ENCODE data around the gene CARD10. TPM values are rescaled to one million over a fixed set of nuclear protein-coding genes. Genes with fewer than 3 reads are reported as not detected.

CARD10 gene
- total and polyA plus RNA-seq, 2 of the 13 experiments (the other 11 are each of a cell fraction or from before 2014, with no cell fraction given) = 35.2 to 55.8 TPM

GRCh38 chr22:37538590-37539357 is 19.6 kb upstream of the CARD10 start (continued):
- no peak for TF ChIP-seq CSRNP1 (CRISPR knock-in tag; IDR thresholded peaks at IDR 0.05)
- no peak for TF ChIP-seq ZIK1 (CRISPR knock-in tag; IDR thresholded peaks at IDR 0.05; ENCODE audit: borderline replicate concordance, low read depth)
- no peak for TF ChIP-seq IKZF1 (IDR thresholded peaks at IDR 0.05)
- TF ChIP-seq TCF12 (IDR thresholded peaks at IDR 0.05) = no peak
- TF ChIP-seq TCF12 (CRISPR knock-in tag; IDR thresholded peaks at IDR 0.05) = no peak
- 0 out of 2 replicates have a peak, but pooled peaks have one; percentile 46 for TF ChIP-seq HOXA5 (CRISPR knock-in tag; IDR thresholded peaks at IDR 0.05)
- no peak for TF ChIP-seq POLR2A (IDR thresholded peaks at IDR 0.05; ENCODE audit: insufficient read depth in 1 of 2, low read depth in 2 of 2, low read length in 2 of 2)
- TF ChIP-seq RFX1 (IDR thresholded peaks at IDR 0.05) = no peak
- no peak for TF ChIP-seq TCF7 (IDR thresholded peaks at IDR 0.05; ENCODE audit: low read depth)
- no peak for TF ChIP-seq KIAA2018 (CRISPR knock-in tag; IDR thresholded peaks at IDR 0.05; ENCODE audit: borderline replicate concordance)
- no peak for TF ChIP-seq ZNF282 (IDR thresholded peaks at IDR 0.05; ENCODE audit: partially characterized antibody)
- no peak for TF ChIP-seq TOPORS (CRISPR knock-in tag; IDR thresholded peaks at IDR 0.05)
- TF ChIP-seq SPEN (CRISPR knock-in tag; IDR thresholded peaks at IDR 0.05; ENCODE audit: low read depth) = peak; percentile 27; the same call in 1 of the 2 replicates
- peak; percentile 49; the same call in 1 of the 2 replicates for TF ChIP-seq ZNF34 (CRISPR knock-in tag; IDR thresholded peaks at IDR 0.05; ENCODE audit: borderline replicate concordance)
- TF ChIP-seq ZBTB7A (CRISPR knock-in tag; IDR thresholded peaks at IDR 0.05) = no peak
- TF ChIP-seq ZNF580 (CRISPR knock-in tag; IDR thresholded peaks at IDR 0.05; ENCODE audit: borderline replicate concordance, low read depth) = no peak
- TF ChIP-seq ZGPAT (CRISPR knock-in tag; IDR thresholded peaks at IDR 0.05) = no peak
- TF ChIP-seq TP53 (CRISPR knock-in tag; conservative IDR thresholded peaks at IDR 0.05) = no peak
- no peak for TF ChIP-seq MTF2 (CRISPR knock-in tag; IDR thresholded peaks at IDR 0.05; ENCODE audit: borderline replicate concordance)
- TF ChIP-seq SSRP1 (CRISPR knock-in tag; IDR thresholded peaks at IDR 0.05) = no peak
- TF ChIP-seq NCOA1 (CRISPR knock-in tag; IDR thresholded peaks at IDR 0.05) = no peak

All from HepG2 (cell line).